SU-DHL-6 (cell line): ENCODE results near the gene CAMSAP1.

Source experiments
- EZH2phosphoT487 ChIP-seq: fragments of 200-600 bp; sonication (generic), shearing (Covaris generic); conservative IDR thresholded peaks from 2 replicates; pipeline ENCODE4 v1.6.1; 2018; ENCODE audit warnings: mild to moderate bottlenecking, antibody characterized with exemption, low read length, moderate library complexity, mixed read lengths
- TF ChIP-seq, protein P1 (sequence below): fragments of 200-600 bp; sonication (generic); IDR thresholded peaks from one replicate; pipeline ENCODE4 v1.5.1; 2017; ENCODE audit warnings: antibody characterized with exemption, mild to moderate bottlenecking, low read length, moderate library complexity; ENCODE audit not compliant: insufficient read depth, poor library complexity, severe bottlenecking

DNA sequence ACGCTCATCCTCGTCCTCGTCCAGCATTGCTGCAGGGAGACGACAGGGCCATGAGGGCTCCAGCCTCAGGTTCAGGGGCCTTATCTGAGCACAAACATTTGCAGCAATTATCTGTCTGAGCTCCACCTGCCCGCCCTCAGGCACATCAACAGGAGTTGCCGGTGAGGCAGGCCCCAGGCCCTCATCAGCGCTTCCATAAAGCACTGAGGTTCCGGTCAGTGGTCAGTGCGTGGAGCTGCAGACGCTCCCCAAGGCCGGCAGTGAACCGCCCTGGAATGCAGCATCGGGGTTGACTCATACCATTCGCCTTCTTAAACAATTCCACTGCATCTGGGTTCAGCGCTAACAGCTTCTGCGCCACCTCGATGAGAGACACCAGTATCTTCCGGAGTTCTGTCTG lies 38.6 kb upstream of the CAMSAP1 start:
- no peak for TF ChIP-seq EZH2phosphoT487
- TF ChIP-seq, protein P1, sequence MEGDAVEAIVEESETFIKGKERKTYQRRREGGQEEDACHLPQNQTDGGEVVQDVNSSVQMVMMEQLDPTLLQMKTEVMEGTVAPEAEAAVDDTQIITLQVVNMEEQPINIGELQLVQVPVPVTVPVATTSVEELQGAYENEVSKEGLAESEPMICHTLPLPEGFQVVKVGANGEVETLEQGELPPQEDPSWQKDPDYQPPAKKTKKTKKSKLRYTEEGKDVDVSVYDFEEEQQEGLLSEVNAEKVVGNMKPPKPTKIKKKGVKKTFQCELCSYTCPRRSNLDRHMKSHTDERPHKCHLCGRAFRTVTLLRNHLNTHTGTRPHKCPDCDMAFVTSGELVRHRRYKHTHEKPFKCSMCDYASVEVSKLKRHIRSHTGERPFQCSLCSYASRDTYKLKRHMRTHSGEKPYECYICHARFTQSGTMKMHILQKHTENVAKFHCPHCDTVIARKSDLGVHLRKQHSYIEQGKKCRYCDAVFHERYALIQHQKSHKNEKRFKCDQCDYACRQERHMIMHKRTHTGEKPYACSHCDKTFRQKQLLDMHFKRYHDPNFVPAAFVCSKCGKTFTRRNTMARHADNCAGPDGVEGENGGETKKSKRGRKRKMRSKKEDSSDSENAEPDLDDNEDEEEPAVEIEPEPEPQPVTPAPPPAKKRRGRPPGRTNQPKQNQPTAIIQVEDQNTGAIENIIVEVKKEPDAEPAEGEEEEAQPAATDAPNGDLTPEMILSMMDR, result no peak
